A673 (cell line): ENCODE results near the gene FAM184B. TPM values are rescaled to one million over a fixed set of nuclear protein-coding genes. Genes with fewer than 3 reads are reported as not detected.

Experiments
- BruUV-seq: library from RNA; stranded (reverse); fragments of 400-500 nt; replicated peaks from 2 replicates; lab custom pipeline; 2021; lab: Mats Ljungman, UMichigan
- CTCF ChIA-PET: fragments of 300-600 bp; sonication (Branson Sonifier 250); formaldehyde crosslinking; loops from one replicate; lab custom pipeline; 2022; ENCODE audit warnings: antibody characterized with exemption; lab: Charles Lee
- POLR2A ChIA-PET: fragments of 300-600 bp; sonication (Branson Sonifier 250); formaldehyde crosslinking; loops from one replicate; lab custom pipeline; 2022; ENCODE audit warnings: antibody characterized with exemption; ENCODE audit not compliant: low non-redundant PET; lab: Charles Lee
- DNase-seq: peaks from one replicate; pipeline ENCODE4 v3.0.0-alpha.2; 2015; ENCODE audit warnings: low spot score
- H3K27ac ChIP-seq: fragments of 200-600 bp; sonication (generic); 2 replicates; pipeline ENCODE4 v1.5.1; 2016; ENCODE audit warnings: mixed run types, low read depth, mild to moderate bottlenecking, mixed read lengths, antibody characterized with exemption, low read length; ENCODE audit not compliant: poor library complexity, severe bottlenecking
- H3K27me3 ChIP-seq: fragments of 200-600 bp; sonication (generic); replicated peaks from 2 replicates; pipeline ENCODE4 v1.6.1; 2017; ENCODE audit warnings: mixed run types, low read depth, mild to moderate bottlenecking, mixed read lengths, antibody characterized with exemption, low read length; ENCODE audit not compliant: insufficient read depth, poor library complexity
- H3K36me3 ChIP-seq: fragments of 200-600 bp; sonication (generic); 2 replicates; pipeline ENCODE4 v1.6.1; 2016; ENCODE audit warnings: mixed run types, mild to moderate bottlenecking, mixed read lengths, antibody characterized with exemption, low read length; ENCODE audit not compliant: insufficient read depth, poor library complexity, severe bottlenecking
- H3K4me1 ChIP-seq: fragments of 200-600 bp; sonication (generic); 2 replicates; pipeline ENCODE4 v1.6.1; 2017; ENCODE audit warnings: mixed run types, mild to moderate bottlenecking, mixed read lengths, antibody characterized with exemption, low read length; ENCODE audit not compliant: insufficient read depth, poor library complexity, severe bottlenecking
- H3K4me3 ChIP-seq: fragments of 200-600 bp; sonication (generic); 2 replicates; pipeline ENCODE4 v1.5.1; 2016; ENCODE audit warnings: low read depth, mixed run types, mild to moderate bottlenecking, mixed read lengths, low read length; ENCODE audit not compliant: poor library complexity, severe bottlenecking
- H3K9me3 ChIP-seq: fragments of 200-600 bp; sonication (generic); 2 replicates; pipeline ENCODE4 v1.6.1; 2016; ENCODE audit warnings: mixed run types, low read depth, mild to moderate bottlenecking, mixed read lengths, antibody characterized with exemption, low read length; ENCODE audit not compliant: poor library complexity, severe bottlenecking
- EZH2 ChIP-seq: fragments of 200-600 bp; sonication (generic); IDR thresholded peaks from 2 replicates; pipeline ENCODE4 v1.6.1; 2017; ENCODE audit warnings: borderline replicate concordance, low read depth, mild to moderate bottlenecking, mixed read lengths, antibody characterized with exemption, low read length; ENCODE audit not compliant: poor library complexity, severe bottlenecking
- intact Hi-C: fragments of 100-400 bp; cut with micrococcal nuclease; formaldehyde crosslinking; loops from one replicate; pipeline ENCODE4 v1.10.0; 2022; ENCODE audit not compliant: unreplicated experiment
- total RNA-seq: library from RNA; stranded (reverse); gene quantifications from 2 replicates; pipeline ENCODE4 v1.2.3, GENCODE V29; 2021
- TF ChIP-seq, protein P1 (sequence below): fragments of 300-800, 200-600 bp; sonication (generic); conservative IDR thresholded peaks from 2 replicates; pipeline ENCODE4 v1.5.1; 2017; ENCODE audit warnings: low read depth, mild to moderate bottlenecking, antibody characterized with exemption, low read length, moderate library complexity, mixed read lengths

Gene FAM184B
- total RNA-seq, 1 experiment from 2014 or later, result 0.26 TPM

DNA sequence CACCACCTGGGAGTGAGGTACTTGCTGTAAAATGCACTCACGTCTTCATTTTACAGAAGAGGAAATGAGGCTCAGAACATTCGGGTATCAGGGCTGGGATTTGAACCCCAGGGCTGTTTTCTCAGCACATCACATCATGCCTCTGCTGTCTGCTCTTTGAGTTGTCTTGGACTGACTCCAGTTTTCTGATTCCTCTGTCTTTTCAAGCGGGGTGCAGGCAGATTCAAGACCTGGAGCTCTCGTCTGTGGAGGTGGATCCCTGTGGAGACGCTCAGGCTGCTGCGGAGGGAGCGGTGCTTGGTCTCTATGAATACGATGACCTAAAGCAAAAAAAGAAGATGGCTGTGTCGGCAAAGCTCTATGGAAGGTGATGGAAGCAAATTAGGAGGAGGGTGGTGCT is 198.1 kb downstream of the FAM184B start:
- DNase-seq, result no peak
- Histone ChIP-seq H3K4me1 (no peaks in the 10 kb centered on the region), H3K4me3 (no peak overlapping the region), H3K27ac (no peak overlapping the region), H3K9me3 (no peaks in the 10 kb centered on the region), H3K27me3 (no peaks in the 10 kb centered on the region), H3K36me3 (peaks cover 22% of the 10 kb centered on the region)
- intact Hi-C loops, result no loop called here
- ChIA-PET CTCF (interaction anchor here (0.5 kb wide), 1 partner anchor 54 kb away, joined by 3 read pairs; no protein-coding TSS in a partner anchor), POLR2A (no interaction called here)
- no TSS peak for BruUV-seq
- TF ChIP-seq, protein P1, sequence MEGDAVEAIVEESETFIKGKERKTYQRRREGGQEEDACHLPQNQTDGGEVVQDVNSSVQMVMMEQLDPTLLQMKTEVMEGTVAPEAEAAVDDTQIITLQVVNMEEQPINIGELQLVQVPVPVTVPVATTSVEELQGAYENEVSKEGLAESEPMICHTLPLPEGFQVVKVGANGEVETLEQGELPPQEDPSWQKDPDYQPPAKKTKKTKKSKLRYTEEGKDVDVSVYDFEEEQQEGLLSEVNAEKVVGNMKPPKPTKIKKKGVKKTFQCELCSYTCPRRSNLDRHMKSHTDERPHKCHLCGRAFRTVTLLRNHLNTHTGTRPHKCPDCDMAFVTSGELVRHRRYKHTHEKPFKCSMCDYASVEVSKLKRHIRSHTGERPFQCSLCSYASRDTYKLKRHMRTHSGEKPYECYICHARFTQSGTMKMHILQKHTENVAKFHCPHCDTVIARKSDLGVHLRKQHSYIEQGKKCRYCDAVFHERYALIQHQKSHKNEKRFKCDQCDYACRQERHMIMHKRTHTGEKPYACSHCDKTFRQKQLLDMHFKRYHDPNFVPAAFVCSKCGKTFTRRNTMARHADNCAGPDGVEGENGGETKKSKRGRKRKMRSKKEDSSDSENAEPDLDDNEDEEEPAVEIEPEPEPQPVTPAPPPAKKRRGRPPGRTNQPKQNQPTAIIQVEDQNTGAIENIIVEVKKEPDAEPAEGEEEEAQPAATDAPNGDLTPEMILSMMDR, result no peak
- no peak for TF ChIP-seq EZH2

DNA sequence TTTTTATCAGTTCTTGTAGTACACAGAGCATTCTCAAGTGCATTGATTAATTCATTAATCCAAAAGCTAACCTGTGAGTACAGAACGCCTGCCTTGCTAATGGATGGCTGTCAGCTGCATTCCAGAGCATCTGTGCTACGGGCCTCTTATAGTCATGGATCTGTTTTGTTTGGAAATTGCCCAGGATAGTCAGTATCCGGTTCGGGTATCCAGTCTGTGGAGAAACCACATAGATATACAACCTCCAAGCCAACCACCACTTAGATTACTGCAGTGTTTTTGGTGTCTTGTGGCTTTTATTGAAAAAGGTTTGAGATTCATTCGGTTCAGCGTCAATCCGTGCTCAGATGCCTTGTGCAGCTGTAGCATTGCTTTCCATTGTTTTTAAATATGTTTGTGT is 200.5 kb downstream of the FAM184B start:
- TF ChIP-seq, protein P1, result no peak
- no peak for TF ChIP-seq EZH2
- Histone ChIP-seq H3K9me3 (no peaks in the 10 kb centered on the region), H3K36me3 (peaks cover 18% of the 10 kb centered on the region), H3K27ac (no peak overlapping the region), H3K27me3 (no peaks in the 10 kb centered on the region), H3K4me3 (no peak overlapping the region), H3K4me1 (no peaks in the 10 kb centered on the region)
- DNase-seq, result no peak
- intact Hi-C loops, result no loop called here
- POLR2A ChIA-PET, result no interaction called here
- CTCF ChIA-PET, result no interaction called here
- BruUV-seq, result no TSS peak

Other genes starting within 250 kb of the FAM184B start
- 53.8 and 54.1 TPM in 2 replicates for gene LAP3, start 204.4 kb downstream of the FAM184B start, total RNA-seq
- 46.6 and 48.8 TPM in 2 replicates for gene MED28, start 167.0 kb downstream of the FAM184B start, total RNA-seq
- 59.5 and 60.2 TPM in 2 replicates for gene DCAF16, start 29.1 kb upstream of the FAM184B start, total RNA-seq
- gene NCAPG, start 29.4 kb upstream of the FAM184B start, total RNA-seq, result 105 and 122 TPM in 2 replicates
- 29.7 and 30.4 TPM in 2 replicates for gene LCORL, start 240.1 kb upstream of the FAM184B start, total RNA-seq